ENCODE measurements around the gene MEG3.

Gene MEG3

GRCh38 chr14:100834794-100835547 lies 9.1 kb downstream of the MEG3 start:
- no peak for DNase-seq

DNA sequence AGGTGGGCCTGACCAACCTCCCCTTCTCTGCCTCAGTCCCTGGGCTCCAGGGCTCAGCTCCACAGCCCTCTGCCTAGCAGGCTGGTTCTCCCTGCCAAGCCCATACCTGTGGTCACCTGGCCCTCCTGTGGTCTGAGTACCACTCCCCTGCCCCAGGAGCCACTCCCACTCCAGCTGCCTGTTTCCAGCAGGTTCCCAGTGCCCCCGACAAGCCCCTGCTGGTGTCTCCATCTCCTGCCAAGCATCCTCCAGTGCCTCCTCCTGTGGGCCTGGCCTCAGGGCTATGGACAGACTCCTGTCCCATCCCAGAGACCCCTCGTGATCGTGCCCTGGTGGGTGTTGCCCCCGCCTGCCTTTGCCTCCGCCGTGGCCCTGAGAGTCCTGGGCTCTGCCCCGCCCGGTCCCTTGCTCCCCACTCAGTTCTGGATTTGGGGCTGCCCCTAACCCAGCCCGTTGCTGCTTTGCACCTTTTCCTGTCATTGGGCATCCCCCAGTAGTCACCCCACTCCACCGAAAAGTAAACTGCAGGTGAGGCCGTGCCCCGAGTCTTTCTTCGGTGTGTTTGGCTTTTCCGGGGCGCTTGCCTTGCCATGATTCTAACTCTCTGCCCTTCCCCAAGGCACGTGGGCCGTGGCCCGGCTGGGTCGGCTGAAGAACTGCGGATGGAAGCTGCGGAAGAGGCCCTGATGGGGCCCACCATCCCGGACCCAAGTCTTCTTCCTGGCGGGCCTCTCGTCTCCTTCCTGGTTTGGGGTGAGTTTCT lies 9.8 kb downstream of the MEG3 start:
- DNase-seq = no peak

DNA sequence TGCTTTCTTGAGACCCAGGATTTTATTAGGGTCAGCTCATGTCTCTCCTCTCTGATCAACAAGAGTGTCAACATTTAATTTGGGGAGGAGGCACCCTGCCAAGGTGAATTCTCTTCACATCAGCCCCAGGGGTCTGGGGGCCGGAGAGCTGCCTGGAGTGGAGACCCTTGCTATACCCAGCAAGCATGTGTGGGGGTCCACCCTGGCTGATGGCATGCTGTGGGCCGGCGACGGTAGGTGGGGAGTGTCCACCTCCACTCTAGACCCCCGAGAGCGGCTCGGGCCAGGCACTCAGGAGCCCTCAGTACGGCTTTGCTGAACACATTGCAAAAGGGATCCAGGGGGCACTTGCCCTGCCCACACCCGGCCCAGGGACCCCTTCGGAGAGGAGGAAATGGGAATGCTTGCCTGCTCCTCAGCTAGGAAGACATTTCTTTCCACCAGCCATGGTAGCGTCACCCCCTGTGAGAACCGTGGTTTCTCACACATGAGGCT lies 10.4 kb downstream of the MEG3 start:
- no peak for DNase-seq

DNA sequence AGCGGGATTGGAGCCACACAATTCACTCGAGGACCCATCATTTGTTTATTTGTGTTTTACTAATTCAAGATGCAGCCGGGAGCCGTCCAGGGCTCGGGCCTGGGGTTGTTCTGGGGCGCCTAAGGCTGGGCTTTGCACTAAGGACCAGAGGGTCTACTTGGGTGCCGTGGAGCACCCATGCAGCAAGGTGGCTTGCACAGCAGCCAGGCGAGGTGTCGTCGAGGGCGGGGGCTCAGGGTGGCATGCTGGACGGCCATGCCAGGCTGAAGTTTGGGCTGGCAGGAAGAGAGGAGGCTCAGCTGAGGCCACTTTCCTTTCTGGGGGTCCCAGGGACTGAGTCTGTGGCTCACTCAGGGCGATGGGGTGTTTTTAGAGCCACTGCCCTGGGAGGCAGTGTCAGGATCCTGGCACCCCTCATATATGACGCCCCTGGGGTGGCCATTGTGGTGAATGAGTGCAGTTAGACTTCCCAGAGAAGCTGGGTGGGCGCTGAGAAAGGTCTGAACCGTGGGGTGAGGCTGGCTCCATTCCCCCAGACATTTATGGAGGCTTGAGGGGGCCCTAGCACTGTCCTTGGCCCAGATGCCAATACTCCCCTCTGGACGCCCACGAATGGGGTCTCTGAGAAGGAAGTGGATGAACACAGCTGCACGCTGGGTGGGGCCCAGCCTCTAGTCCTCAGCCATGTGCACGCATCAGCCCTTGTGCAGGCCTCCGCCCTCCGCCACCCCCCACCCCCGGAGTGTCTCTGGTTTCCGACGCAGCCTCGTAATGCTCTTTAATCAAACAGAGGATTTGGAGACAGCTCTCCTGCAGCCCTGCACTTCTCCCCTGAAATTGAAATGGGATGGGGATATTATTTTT lies 11.3 kb downstream of the MEG3 start:
- DNase-seq = no peak

- DNase-seq = no peak
These were observed 12.0 kb downstream of the MEG3 start for GRCh38 chr14:100837805-100838350.

DNA sequence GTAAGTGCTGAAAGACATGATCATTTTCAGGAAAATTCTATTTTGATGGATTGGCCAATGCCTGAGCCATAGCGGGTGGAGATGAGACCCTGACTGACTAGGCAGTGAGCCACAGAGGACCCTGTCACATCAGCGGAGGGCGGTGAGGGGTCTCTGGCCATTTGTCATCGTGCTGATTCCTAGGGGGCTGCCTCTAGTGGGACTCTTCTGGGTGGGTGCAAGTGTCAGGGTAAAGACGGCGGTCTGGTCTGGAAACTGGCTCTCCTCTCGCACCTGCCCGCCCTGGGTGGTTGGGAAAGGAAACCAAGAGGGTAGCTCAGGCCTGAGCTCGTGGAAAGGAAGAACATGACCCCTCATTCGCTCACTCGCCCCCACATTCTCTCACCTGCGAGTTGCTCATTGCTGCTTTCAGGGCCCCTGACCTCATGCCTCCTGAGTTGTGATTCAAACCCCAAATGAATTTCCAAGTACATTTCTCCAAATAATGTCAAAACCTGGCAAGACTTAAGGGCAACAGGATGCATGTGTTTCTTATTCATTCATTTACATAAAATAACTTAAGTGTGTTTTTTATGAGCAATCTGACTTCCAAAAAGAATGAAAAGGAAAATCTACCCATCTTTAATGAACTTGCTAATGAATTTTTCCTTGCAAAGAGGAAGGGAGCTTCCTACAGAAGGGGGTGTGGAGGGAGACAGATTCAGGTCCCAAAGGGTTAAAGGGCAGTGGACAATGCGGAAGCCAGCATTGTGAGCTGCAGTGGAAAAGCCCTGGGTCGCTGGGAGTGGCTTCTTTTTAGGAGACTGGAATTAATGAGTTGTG lies 12.8 kb downstream of the MEG3 start:
- DNase-seq = no peak

- DNase-seq = no peak
These were observed 13.3 kb downstream of the MEG3 start for GRCh38 chr14:100839315-100839585.

DNA sequence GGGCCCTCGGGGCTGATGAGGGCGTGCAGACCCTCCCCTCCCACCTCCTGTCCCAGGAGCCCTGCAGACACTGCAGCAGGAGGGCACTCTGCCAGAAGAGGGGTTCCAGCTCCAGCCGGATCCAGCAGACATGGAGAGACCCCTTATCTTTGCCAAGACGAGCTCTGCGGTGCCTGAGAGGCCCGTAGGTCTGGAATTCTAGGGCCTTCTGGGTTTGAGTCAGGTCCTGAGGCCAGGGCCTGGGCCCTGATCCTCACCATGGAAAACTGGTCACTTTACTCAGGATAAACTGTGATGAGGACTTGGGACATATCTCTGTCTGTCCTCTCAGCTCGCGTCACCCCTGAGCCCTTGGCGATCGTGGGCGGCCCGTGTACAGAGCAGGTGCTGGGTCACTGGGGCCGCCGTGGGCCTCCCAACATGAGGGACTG lies 13.8 kb downstream of the MEG3 start:
- DNase-seq = no peak

DNA sequence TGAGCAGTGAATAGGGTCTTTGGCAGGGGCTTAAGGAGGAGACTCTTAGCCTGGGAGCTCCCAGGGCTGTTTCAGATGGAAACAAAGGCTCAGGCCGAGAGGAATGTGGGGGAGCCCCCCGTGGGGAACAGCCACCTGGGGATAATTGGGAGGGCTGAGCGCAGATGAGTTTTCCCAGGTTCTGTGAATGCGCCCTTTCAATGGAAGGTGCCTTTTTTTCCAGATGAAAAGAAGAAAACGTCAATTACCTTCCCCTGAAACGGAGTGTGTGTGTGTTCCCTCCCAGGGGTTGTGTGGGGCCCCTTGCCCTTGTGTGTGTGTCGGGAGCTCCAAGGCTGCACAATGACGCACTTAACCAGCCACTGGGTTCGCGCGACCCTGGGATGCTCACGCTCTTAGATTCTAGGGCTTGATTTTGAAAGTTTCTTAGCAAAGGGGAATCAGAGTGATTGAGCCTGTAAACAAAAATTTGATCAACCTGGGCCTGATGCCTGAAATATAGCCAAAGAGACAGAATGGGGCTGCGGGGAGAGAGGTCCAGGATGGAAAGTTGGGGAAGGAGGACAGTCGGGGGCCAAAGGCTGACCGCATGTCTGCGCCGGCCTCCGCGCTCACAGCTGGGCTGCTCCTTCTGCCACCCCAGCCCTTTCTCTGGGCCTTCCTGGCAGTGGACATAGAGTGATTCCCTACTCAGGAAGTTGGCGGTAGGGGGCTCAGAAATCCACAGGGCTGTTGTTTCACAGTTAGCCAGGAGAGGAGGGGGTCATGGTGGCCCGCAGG lies 14.6 kb downstream of the MEG3 start:
- DNase-seq = no peak

- DNase-seq = no peak
These were observed 15.3 kb downstream of the MEG3 start for GRCh38 chr14:100841066-100841760.

GRCh38 chr14:100841761-100842403 lies 16.0 kb downstream of the MEG3 start:
- no peak for DNase-seq

DNA sequence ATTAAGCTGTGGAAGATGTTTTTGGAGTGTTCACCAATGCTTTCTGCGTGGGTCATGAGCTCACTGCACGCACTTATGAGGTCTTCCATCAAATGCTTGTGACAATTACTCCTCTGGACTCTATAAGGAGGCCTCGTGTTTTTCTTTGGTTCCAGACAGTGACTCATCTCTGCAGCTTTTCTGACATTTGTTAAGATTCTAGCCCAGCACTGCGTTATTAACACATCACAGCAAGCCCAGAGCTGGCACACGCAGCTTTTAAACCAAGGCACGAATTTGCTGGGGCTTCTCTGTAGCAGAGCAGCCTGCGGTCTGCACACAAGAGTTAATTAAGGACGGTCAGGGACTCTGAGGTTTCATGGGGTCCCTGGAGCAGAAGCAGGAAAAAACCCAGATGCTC lies 16.9 kb downstream of the MEG3 start:
- no peak for DNase-seq

GRCh38 chr14:100844082-100844408 lies 18.1 kb downstream of the MEG3 start:
- DNase-seq = no peak

- DNase-seq = no peak
These were observed 18.5 kb downstream of the MEG3 start for GRCh38 chr14:100844421-100844820.

GRCh38 chr14:100844846-100845245 lies 18.9 kb downstream of the MEG3 start:
- no peak for DNase-seq

DNA sequence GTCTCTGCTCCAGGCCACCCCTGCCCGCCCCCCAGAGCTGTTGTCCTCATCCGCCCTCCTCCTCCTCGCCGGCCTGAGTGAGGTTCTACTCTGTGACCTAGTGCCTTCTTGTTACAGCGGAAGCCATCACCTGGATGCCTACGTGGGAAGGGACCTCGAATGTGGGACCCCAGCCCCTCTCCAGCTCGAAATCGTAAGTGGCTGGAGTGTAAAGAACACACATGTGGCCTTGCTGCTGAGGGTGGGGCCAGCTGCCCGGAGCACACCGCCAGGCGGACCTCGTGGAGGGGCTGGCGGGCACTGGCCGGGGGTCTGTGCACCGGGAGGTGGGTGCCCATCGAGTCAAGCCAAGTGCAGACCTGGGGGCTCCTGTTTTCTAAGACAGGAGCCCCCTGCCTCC lies 19.4 kb downstream of the MEG3 start:
- DNase-seq = no peak

DNA sequence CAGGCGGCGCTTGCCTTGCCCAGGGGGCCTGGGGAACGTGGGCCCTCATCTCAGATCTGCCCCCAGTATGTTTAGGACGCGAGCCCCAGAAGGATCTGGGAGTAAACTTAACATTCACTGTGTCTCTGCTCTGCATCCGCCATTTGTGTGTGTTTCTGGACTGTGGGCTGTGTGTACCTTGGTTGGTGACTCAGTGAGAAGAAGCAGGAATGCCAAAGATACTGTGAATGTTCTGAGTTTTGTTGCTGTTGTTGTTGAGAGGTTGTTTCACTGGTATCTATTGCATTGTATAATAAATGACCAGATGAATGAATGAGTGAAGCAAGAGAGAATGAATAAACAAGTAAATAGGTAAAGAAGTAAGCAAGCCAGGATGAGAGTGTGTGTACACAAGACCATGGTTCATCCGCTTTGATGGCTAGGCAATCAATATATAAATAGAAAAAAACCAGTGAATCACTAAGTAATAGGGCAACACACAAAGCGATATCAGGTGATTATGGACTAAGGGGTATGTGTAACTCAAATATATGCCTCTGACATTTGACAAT lies 20.5 kb downstream of the MEG3 start:
- no peak for DNase-seq

DNA sequence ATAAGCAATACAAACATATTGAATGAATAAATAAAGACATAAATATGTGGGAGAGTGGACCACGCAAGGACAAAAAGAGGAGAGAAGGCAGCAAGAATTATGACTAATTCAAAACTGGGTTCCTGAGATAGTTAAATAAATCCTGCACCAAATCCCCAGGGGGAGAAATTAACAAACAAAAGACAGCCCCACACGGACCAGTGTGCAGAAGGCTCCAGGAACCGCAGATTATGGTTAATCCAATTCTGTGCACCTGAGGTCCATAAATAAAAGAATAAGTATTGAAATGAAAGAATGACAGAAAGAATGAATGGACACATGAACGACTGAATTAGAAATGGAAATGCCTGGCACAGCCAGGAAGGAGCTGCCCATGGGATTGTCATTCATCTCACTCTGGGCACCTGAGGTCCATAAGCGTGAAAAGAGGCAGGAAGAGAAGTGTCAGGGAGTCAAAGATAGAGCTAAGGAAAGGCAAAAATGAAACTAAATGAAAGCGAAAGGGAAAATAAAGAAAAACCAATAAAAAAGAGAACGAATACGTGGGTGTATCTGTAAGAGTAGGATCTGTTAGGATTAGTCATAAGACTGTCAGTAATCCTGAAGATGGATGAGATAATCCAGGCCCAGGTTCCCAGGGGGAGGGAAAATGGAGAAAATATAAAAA lies 23.3 kb downstream of the MEG3 start:
- DNase-seq = no peak

- DNase-seq = peak; percentile 86 to 89
These were observed 25.1 kb downstream of the MEG3 start for GRCh38 chr14:100850841-100851585.
